Stimulated activated CD4-positive, alpha-beta T cell treated with anti-CD3 and anti-CD28 coated beads, Interleukin-1b, Interleukin-23, amount 100 ng/mL, for 24 hours (primary cell): ENCODE measurements around the gene SIRT5.

Experiments
- DNase-seq, 4 experiments: peaks; one replicate each; pipeline ENCODE4 v3.0.0-alpha.2; 2020; ENCODE audit warnings: low read depth in 4 of 4, low spot score in 1 of 4

SIRT5 gene

DNA sequence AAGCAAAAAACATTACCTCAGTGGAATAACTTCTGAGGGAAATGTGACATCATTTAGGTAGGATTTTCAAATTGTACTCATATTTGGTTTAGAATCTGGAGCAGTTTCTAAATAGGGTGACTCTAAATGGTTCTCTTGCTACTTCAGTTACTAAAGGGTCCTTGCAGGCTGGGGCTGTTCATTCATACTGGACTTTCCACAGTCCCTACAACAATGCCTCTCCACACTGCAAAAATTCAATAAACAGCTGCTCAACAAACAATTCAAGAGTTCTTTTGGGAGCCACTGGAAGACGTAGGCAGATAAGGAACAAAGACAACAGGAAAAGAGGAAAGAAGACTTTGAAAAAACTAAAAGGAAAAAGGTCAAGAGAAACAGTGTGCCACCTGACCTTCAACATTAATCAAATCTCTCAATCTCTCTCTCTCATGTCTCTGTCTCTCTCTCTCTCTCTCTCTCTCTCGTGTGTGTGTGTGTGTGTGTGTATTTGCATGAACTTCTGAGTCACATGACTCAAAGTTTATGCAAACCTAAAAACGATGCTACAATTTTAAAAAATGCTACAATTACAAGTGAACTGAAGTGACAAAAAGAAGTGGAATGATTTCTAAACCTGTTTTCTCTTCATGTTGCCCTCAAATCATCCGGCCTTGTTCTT is 55.2 kb downstream of the SIRT5 start:
- no peak for DNase-seq

GRCh38 chr6:13630499-13630898 is 56.1 kb downstream of the SIRT5 start:
- no peak for DNase-seq

DNA sequence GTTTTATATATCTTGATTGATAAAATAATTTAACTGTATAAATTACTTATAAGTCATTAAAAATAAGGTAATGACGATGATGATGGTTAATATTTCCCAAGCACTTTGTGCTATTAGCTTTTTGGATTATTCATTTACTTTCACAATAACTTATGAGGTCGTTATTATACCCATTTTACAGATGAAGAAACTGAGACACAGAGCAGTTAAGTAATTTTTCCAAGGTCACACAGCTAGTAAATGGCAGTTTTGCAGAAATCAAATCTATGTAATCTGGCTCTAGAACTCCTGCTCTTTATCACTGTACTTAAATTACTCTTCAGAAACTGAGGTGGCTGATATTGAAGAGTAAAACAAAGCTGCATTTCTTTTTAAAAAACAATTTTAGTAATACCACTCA is 58.9 kb downstream of the SIRT5 start:
- DNase-seq = no peak

GRCh38 chr6:13635948-13636658 is 61.7 kb downstream of the SIRT5 start:
- DNase-seq = no peak

DNA sequence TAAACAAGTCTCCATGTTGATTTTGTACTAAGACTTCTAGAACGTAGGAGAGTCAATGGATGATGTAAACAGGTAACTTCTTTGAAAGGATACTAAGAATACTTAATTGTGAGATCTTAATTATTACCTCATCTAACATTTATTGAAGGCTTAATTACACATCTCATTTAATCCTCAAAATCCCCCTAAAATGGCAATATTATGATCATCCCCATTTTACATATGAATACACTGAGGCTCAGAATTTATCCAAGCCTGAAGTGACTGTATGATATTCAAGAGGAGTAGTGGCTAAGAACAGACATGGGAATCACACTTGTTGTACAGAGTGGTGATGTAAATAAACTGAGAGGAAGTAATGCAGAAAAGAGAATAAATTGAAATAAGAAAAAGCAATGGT is 63.6 kb downstream of the SIRT5 start:
- DNase-seq = no peak

DNA sequence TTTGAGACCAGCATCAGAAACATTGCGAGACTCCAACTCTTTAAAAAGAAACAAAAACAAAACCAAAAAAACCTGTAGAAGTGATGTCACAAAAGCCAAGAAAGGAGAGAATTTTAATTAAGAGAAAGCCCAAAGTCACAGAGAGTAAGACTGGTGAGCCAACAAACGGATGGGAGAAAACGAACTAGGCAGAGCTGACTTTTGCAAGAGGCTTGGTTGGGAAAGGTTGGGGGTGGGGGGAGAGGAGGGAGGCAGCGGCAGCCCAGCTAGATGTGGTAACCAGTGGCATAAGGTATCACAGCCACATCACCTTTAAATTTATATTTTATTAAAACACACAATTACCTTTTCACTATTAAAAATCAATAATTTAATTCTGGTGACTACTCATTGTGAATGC is 64.2 kb downstream of the SIRT5 start:
- DNase-seq = no peak

- no peak for DNase-seq
These were observed 66.9 kb downstream of the SIRT5 start for GRCh38 chr6:13641315-13641714.

GRCh38 chr6:13643125-13643524 is 68.7 kb downstream of the SIRT5 start:
- DNase-seq = no peak

DNA sequence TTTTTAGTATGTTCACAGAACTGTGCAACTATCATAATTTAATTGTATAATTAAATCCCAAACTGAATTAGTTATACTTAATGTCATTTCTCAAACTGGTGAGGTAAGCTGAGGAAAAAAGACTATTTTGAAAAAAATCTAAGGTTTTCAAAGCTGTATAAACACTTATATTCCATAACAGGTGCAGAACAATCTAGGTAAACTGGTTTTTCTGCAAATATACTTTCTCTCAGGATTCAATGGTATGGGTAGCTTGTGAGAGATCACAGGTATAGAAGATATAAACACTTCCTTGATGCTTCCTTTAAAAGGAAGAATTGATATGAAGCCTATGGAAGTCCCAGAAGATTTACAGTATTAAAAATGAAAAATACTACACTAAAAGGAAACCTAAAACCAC is 74.4 kb downstream of the SIRT5 start:
- DNase-seq = no peak

DNA sequence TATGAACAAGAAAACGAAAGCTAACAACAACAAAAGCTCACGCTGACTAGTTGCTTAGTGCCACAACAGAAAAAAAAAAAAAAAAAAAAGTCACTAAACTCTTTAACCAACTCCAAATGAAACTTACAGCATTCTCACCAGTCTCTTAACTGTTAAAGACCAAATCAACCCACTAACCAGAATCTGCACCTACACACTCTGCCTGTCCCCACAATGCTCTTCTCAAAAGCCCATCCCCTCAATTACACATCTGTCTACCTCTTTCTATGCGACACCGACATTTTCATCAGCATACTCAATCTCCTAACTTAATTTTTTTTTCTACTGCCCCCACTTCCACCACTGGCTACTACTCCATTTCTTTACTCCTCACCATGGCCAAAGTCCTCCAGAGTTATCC is 75.0 kb downstream of the SIRT5 start:
- DNase-seq = no peak

GRCh38 chr6:13653296-13653695 is 78.9 kb downstream of the SIRT5 start:
- DNase-seq = no peak

DNA sequence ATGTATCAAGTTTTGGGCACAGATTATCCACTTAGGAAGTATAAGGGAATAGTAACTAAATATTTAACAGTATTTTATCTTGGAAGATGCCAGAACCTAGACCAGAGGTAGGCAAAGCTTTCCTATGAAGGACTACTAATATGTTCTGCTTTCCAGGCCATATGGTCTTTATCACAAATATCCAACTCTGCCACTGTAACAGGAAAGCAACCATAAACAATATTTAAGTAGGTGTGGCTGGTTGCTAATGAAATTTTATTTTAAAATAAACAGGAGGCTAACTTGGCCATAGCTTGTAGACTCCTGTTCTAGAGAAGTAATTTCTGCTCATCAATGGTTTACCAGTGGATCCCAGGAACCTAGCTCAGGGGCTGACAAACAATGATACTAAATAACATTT is 80.1 kb downstream of the SIRT5 start:
- DNase-seq = no peak

DNA sequence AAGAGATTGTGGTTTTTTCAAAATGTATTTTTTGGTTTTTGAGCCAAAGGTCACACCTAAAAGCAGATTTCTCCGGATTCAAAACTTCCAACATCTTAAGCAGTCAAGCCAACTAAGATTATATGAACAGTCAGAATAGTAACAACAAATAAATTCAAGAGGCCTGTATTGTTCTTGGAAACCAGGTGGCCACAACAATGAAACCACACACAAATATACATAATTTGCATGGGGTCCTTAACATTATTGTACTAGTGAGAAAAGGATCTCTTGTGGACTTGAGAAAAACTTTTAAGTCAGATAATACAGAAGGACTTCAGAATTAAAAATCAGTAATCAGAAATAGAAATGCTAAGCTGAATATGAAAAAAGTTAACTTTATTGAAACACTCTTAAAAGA is 81.3 kb downstream of the SIRT5 start:
- DNase-seq = no peak

DNA sequence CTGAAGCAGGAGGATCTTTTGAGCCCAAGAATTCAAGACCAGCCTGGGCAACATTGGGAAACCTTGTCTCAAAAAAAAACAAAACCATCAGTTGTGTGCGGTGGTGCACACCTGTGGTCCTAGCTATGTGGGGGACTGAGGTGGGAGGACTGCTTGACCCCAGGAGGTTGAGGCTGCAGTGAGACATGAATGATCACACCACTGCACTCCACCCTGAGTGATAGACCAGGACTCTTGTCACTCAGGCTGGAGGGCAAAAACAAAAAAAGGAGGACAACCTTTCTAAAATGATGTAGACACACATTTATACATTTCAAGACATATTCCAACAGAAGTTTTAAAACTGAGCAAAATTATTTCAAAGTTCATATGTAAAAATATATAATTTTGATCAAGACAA is 85.9 kb downstream of the SIRT5 start:
- no peak for DNase-seq

DNA sequence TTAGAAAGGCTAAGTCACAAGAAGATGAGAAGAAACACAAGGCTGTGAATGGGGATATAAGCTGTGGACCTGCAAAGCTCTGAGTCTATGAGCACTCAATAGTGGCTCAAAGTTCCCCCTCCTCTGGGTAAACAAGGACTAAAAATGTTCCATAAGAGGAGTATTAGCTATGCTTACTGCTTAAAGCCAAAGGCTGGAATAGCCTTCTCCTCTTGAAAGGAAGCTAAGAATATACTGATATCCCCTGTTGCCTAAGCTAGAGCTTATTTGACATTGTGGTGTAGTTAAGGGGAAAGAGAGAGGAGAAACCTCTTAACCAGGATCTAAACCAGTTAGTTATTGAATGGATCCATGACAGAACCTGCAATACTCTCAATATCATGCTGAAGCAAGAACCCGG is 86.5 kb downstream of the SIRT5 start:
- no peak for DNase-seq

DNA sequence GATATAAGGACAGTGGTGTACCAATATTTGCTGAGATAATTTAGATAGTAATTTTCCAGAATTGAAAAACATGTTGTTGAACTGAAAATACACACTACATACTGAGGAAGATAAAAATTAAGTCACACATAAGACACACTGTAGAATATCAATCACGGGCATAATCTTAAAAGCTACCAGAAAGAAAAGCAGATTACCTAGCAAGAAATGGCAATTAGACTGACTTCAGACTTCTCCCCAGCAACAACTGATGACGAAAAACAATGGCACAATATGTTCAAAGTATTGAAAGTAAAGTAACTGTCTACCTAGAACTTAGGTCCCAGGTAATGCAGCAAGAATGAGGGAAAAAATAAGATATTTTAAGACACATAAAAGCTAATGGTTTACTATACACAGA is 87.2 kb downstream of the SIRT5 start:
- DNase-seq = no peak

- no peak for DNase-seq
These were observed 88.4 kb downstream of the SIRT5 start for GRCh38 chr6:13662651-13663334.

- DNase-seq = no peak
These were observed 89.6 kb downstream of the SIRT5 start for GRCh38 chr6:13663986-13664385.
